NCI-H2107 treated with DMSO at 0.1 percent for 48 hours (cell line): ENCODE results near the gene KCNE1.
A peak's percentile ranks its signal among the peaks of the same experiment; 100 is the strongest.
"Not testable (repeated sequence)": the region's sequence is repeated elsewhere in the genome, so short reads cannot be mapped to it uniquely, and the experiment has no call there.

Experiments
- DNase-seq: peaks from one replicate; lab custom pipeline; 2025; ENCODE audit not compliant: unreplicated experiment; lab: John Stamatoyannopoulos, UW

KCNE1 gene

GRCh38 chr21:34514576-34515115 is 2.6 kb upstream of the KCNE1 start:
- no peak for DNase-seq

GRCh38 chr21:34513129-34513675 is 1.2 kb upstream of the KCNE1 start:
- DNase-seq, result no peak

GRCh38 chr21:34511181-34511580 is 829 bp downstream of the KCNE1 start:
- DNase-seq, result no peak

GRCh38 chr21:34510148-34511142 is 1.6 kb downstream of the KCNE1 start:
- DNase-seq, result peak; percentile 86

- no peak for DNase-seq
Observed at GRCh38 chr21:34509151-34509550, 2.9 kb downstream of the KCNE1 start.

DNA sequence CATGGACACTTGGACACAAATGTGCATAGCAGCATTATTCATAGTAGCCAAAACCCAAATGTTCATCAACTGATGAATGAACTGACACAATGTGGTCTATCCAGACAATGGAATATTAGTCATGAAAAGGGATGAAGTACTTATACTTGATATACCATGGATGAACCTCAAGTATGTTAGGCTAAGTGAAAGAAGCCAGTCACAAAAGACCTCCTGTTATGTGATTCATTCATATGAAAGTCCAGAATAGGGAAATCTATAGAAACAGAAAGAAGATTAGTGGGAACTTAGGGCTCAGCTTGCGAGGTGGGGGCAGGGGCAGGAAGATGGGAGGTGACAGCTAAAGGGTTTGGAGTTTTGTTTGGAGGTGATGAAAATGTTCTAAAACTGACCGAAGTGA is 7.4 kb downstream of the KCNE1 start:
- no peak for DNase-seq

GRCh38 chr21:34502480-34503106 is 9.4 kb downstream of the KCNE1 start:
- no peak for DNase-seq

GRCh38 chr21:34501716-34502115 is 10.3 kb downstream of the KCNE1 start:
- no peak for DNase-seq

DNA sequence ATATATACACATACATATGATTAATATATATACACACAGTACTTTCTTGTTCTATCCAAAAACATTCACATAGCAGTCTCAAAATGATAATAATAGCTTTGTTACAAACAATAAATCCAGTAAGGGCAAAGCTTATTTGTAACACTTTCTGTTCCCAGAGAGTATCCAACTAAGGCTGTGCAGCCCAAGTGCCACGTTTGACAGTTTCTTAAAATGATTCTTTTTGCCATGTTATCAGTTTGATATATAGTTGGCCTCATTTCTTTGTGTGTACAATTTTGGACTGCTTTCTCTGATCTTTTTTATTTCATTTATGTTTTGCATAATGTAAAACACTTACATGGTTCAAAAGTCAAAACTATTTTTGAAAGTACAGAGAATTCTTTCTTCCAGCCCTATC is 11.8 kb downstream of the KCNE1 start:
- DNase-seq, result no peak

DNA sequence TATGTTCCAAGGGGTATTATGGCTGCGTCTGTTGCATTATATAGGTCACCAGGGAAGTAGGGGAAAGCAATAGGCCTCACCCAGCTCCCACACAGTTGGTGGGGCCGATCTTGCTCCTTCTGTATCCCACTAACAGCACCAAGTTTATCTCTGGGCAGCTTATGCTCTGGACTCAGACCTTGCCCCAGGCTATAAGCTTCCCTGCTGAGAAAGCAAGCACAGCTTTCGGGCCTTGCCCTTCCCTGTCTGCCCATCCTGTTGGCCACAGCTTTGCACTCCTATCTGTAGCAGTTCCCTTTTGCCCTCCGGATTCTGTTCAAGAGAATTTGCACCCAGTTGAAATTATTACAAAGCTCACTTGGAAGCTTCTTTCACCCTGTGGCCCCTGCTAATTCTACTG is 12.9 kb downstream of the KCNE1 start:
- DNase-seq, result no peak

DNA sequence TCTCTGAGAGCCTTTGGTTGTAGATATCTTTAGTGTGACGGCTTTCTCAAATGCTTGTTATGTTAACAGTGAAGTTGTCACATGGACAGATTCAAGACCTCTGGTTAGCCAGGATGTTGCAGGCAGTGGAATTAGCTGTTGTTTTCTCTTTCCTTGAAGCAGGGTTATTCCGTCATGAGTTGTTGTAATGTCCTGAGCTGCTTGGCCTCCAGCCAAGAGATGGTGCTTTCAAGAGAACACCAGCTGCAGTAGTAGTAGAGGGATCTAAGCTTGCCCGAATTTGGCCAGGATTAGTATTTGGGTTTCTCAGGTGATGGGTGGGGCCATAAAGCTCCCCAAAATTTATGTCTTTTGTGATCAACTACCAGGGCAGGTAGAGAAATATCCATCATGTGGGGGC is 13.4 kb downstream of the KCNE1 start:
- no peak for DNase-seq

- DNase-seq, result not testable (repeated sequence)
Observed at GRCh38 chr21:34483854-34484253, 28.2 kb downstream of the KCNE1 start.

DNA sequence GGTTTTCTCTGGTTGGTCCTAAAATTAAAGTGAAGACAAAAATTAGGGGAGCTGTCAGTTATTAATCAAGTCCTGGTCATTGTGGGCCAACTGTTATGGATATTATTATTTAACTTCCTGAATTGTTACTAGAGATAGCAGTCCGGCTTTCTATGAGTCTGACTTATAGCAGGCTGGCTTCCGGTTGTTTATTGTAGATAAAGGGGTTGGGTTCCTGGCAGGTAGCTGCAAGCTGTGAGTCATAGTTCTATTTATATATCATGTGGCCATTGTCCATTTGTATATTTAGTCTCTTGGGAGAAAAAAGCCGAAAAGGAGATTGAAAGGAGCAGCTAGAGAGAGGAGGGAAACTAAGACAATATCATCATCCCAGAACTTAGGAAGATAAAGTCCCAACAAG is 28.6 kb downstream of the KCNE1 start:
- not testable (repeated sequence) for DNase-seq

GRCh38 chr21:34467333-34467732 is 44.7 kb downstream of the KCNE1 start:
- DNase-seq, result not testable (repeated sequence)

- DNase-seq, result not testable (repeated sequence)
Observed at GRCh38 chr21:34459426-34459825, 52.6 kb downstream of the KCNE1 start.

GRCh38 chr21:34458266-34458665 is 53.7 kb downstream of the KCNE1 start:
- not testable (repeated sequence) for DNase-seq

DNA sequence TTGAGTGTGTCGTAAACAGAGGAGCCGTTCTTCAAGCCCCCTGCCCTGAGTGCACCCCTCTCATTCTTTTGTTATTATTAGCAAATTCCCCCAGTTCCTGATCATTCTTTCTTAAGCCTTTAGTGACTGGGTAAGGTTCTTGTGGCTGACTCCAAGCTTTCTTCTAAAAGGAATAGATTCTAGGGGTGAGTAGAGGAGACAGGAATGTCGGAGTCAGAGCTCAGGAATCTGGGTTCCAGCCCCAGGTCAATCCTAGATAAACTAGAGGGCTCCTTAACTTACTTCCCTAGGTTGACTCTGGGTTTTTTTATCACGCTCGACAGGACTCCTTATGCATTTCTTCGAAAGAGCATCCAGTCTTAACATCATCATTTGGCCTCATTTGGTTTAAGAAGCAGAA is 55.8 kb downstream of the KCNE1 start:
- DNase-seq, result not testable (repeated sequence)

- not testable (repeated sequence) for DNase-seq
Observed at GRCh38 chr21:34455628-34456027, 56.4 kb downstream of the KCNE1 start.

DNA sequence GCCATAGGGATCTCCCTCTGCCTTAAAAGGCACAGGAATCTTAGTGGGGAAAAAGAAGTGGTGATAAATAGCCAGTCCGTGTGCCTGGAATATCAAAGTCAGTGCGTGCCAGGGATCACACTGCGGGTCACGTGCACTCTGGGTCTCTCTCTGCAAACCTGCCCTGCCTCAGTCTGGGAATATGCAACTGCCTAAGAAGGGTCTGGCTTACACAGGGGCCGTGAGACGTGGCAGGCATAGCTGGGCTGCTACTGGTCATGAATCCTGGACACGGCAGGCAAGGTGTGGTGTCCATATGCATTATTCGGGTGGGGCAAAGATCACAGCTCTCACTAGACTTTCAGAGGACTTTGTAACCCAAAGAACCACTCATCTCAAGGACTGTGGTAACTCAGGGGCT is 65.0 kb downstream of the KCNE1 start:
- not testable (repeated sequence) for DNase-seq

DNA sequence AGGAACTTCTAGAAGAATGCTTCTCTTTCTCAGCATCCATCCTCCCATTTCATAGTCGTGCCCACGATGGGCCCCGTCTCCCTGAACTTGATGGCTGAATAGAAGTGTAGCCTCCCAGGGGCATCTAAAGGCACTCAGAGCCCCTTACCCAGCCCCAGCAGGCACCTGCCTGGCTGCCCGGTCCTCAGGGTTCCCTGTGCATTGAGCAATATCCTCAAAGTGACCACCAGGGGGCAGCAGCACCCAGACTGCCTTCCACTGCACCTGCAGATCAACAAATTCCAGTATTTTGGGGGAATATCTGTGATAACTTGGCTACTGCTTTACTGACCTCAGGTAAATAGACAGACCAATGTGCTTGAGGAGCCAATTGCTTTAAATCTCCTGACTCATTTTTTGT is 68.5 kb downstream of the KCNE1 start:
- not testable (repeated sequence) for DNase-seq

GRCh38 chr21:34429710-34430109 is 82.3 kb downstream of the KCNE1 start:
- not testable (repeated sequence) for DNase-seq

- DNase-seq, result not testable (repeated sequence)
Observed at GRCh38 chr21:34428441-34428840, 83.6 kb downstream of the KCNE1 start.
